DND-41 (cell line): ENCODE data around the gene ARHGEF7.

Experiments
- EZH2 ChIP-seq: IDR thresholded peaks from 3 replicates; pipeline ENCODE4 v1.6.1; 2012; ENCODE audit warnings: borderline replicate concordance, low read depth, mild to moderate bottlenecking, moderate library complexity, low read length, inconsistent platforms; ENCODE audit not compliant: severe bottlenecking
- TF ChIP-seq, protein P1 (sequence below): IDR thresholded peaks from 2 replicates; pipeline ENCODE4 v1.5.1; 2012; ENCODE audit warnings: borderline replicate concordance, low read length, moderate library complexity, mild to moderate bottlenecking; ENCODE audit not compliant: poor library complexity, severe bottlenecking; ENCODE audit errors: extremely low read depth

DNA sequence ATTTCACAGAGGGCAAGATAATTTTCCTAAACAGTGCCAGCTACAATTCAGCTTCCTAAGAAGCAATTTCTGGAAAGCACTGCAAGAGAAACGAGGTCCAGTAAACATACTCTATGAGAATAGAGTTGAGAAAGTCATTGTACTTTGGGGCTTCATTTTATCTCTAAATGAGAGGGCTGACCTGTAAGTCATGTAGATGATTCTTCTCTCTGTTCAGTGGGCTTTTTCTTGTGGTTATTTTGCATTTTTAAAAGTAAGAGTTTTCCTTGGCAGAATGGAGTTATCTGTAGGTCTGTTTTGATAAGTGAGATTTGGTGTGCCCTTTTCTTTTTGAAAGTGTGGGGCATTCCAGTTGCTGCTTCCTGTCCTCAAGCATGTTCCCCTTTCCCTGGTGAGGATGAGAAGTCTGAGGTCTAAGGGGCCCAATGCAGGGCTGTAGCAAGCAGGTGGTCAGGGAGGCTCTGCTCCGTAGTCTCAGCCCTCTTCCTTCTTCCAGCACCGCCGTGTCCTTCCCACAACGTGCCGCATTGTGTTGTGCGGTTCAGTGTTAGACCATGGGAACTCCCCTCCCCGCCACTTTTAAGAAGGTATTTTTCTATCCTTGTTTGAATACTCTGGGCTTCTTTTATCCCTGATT, 86.3 kb downstream of the ARHGEF7 start:
- TF ChIP-seq, protein P1, sequence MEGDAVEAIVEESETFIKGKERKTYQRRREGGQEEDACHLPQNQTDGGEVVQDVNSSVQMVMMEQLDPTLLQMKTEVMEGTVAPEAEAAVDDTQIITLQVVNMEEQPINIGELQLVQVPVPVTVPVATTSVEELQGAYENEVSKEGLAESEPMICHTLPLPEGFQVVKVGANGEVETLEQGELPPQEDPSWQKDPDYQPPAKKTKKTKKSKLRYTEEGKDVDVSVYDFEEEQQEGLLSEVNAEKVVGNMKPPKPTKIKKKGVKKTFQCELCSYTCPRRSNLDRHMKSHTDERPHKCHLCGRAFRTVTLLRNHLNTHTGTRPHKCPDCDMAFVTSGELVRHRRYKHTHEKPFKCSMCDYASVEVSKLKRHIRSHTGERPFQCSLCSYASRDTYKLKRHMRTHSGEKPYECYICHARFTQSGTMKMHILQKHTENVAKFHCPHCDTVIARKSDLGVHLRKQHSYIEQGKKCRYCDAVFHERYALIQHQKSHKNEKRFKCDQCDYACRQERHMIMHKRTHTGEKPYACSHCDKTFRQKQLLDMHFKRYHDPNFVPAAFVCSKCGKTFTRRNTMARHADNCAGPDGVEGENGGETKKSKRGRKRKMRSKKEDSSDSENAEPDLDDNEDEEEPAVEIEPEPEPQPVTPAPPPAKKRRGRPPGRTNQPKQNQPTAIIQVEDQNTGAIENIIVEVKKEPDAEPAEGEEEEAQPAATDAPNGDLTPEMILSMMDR: no peak
- no peak for TF ChIP-seq EZH2
